Measurements from ENCODE around the gene RELT.

RELT gene

GRCh38 chr11:73343076-73343873, 32.9 kb upstream of the RELT start:
- H3K4me1 ChIP-seq: peaks cover 0 to 16% (median 9%) of the 10 kb centered on the region in 10 experiments; a peak in 16 of 20 replicates
- H4K20me1 ChIP-seq: no peaks in the 10 kb centered on the region; a peak in 2 of 22 replicates
- no peak overlapping the region for H3K4me2 ChIP-seq
- TF ChIP-seq Cebpa-rat (IDR thresholded peaks at IDR 0.05): no peak
- H3K4me3 ChIP-seq: no peak overlapping the region
- no peaks in the 10 kb centered on the region for H3K9me3 ChIP-seq (replicated peaks in 1 of 11)
- H3K36me3 ChIP-seq: no peaks in the 10 kb centered on the region
- H3K27ac ChIP-seq: 0 out of 22 replicates have a peak overlapping the region, but pooled peaks of 1 of the 11 experiments have one; percentile 7
- H3K27me3 ChIP-seq: no peaks in the 10 kb centered on the region
- peak overlapping the region in 1 of 11 experiments; percentile 4; a peak in 2 of 22 replicates for H3K9ac ChIP-seq

- peaks cover 0 to 7% (median 3%) of the 10 kb centered on the region in 10 experiments; a peak in 7 of 20 replicates for H3K4me1 ChIP-seq
- H3K4me3 ChIP-seq: no peak overlapping the region
- no peaks in the 10 kb centered on the region; a peak in 2 of 22 replicates for H4K20me1 ChIP-seq
- no peaks in the 10 kb centered on the region for H3K9me3 ChIP-seq (replicated peaks in 1 of 11)
- H3K4me2 ChIP-seq: no peak overlapping the region
- no peaks in the 10 kb centered on the region for H3K27me3 ChIP-seq
- no peak for TF ChIP-seq Cebpa-rat (IDR thresholded peaks at IDR 0.05)
- no peak overlapping the region for H3K27ac ChIP-seq
- H3K9ac ChIP-seq: 0 out of 22 replicates have a peak overlapping the region, but pooled peaks of 1 of the 11 experiments have one; percentile 5
- H3K36me3 ChIP-seq: no peaks in the 10 kb centered on the region
Observed at GRCh38 chr11:73344191-73344607, 32.0 kb upstream of the RELT start.

GRCh38 chr11:73345481-73346160, 30.6 kb upstream of the RELT start:
- Histone ChIP-seq H3K4me2 (no peak overlapping the region), H3K4me1 (peaks cover 0 to 9% (median 6%) of the 10 kb centered on the region in 10 experiments; a peak in 14 of 20 replicates), H3K36me3 (no peaks in the 10 kb centered on the region), H3K4me3 (no peak overlapping the region), H4K20me1 (no peaks in the 10 kb centered on the region; a peak in 2 of 22 replicates), H3K9ac (peak overlapping the region in 1 of 11 experiments; percentile 5; a peak in 1 of 22 replicates), H3K9me3 (replicated peaks in 1 of 11) (no peaks in the 10 kb centered on the region), H3K27ac (peak overlapping the region in 1 of 11 experiments; percentile 7; a peak in 3 of 22 replicates), H3K27me3 (no peaks in the 10 kb centered on the region)
- TF ChIP-seq Cebpa-rat (IDR thresholded peaks at IDR 0.05): no peak

GRCh38 chr11:73346186-73346935, 29.8 kb upstream of the RELT start:
- Histone ChIP-seq H3K27ac (no peak overlapping the region), H4K20me1 (no peaks in the 10 kb centered on the region; a peak in 2 of 22 replicates), H3K9ac (no peak overlapping the region), H3K27me3 (no peaks in the 10 kb centered on the region), H3K4me1 (peaks cover 0 to 17% (median 11%) of the 10 kb centered on the region in 10 experiments; a peak in 14 of 20 replicates), H3K4me2 (no peak overlapping the region), H3K4me3 (no peak overlapping the region), H3K36me3 (no peaks in the 10 kb centered on the region), H3K9me3 (replicated peaks in 1 of 11) (no peaks in the 10 kb centered on the region)
- TF ChIP-seq Cebpa-rat (IDR thresholded peaks at IDR 0.05): no peak

- H3K36me3 ChIP-seq: no peaks in the 10 kb centered on the region
- TF ChIP-seq Cebpa-rat (IDR thresholded peaks at IDR 0.05): no peak
- H3K4me2 ChIP-seq: no peak overlapping the region
- no peak overlapping the region for H3K27ac ChIP-seq
- H3K4me1 ChIP-seq: peaks cover 0 to 18% (median 11%) of the 10 kb centered on the region in 10 experiments; a peak in 14 of 20 replicates
- H3K27me3 ChIP-seq: no peaks in the 10 kb centered on the region
- H3K9me3 ChIP-seq (replicated peaks in 1 of 11): no peaks in the 10 kb centered on the region
- no peak overlapping the region for H3K4me3 ChIP-seq
- no peaks in the 10 kb centered on the region; a peak in 2 of 22 replicates for H4K20me1 ChIP-seq
- no peak overlapping the region for H3K9ac ChIP-seq
Observed at GRCh38 chr11:73347067-73347466, 29.1 kb upstream of the RELT start.

GRCh38 chr11:73348838-73349237, 27.4 kb upstream of the RELT start:
- H3K27ac ChIP-seq: no peak overlapping the region
- H3K4me3 ChIP-seq: no peak overlapping the region
- no peak overlapping the region for H3K9ac ChIP-seq
- H3K27me3 ChIP-seq: no peaks in the 10 kb centered on the region
- no peak overlapping the region for H3K4me2 ChIP-seq
- no peaks in the 10 kb centered on the region for H3K9me3 ChIP-seq (replicated peaks in 1 of 11)
- H4K20me1 ChIP-seq: no peaks in the 10 kb centered on the region; a peak in 2 of 22 replicates
- H3K36me3 ChIP-seq: no peaks in the 10 kb centered on the region
- no peak for TF ChIP-seq Cebpa-rat (IDR thresholded peaks at IDR 0.05)
- H3K4me1 ChIP-seq: peaks cover 12 to 27% (median 22%) of the 10 kb centered on the region in 10 experiments

- Histone ChIP-seq H3K27me3 (no peaks in the 10 kb centered on the region), H3K27ac (no peak overlapping the region), H3K4me2 (peak overlapping the region in 2 of 11 experiments; percentile 40 to 55; a peak in 1 of 22 replicates), H3K9me3 (replicated peaks in 1 of 11) (no peaks in the 10 kb centered on the region), H4K20me1 (no peaks in the 10 kb centered on the region; a peak in 2 of 22 replicates), H3K9ac (no peak overlapping the region), H3K36me3 (no peaks in the 10 kb centered on the region), H3K4me3 (no peak overlapping the region), H3K4me1 (peaks cover 12 to 35% (median 28%) of the 10 kb centered on the region in 10 experiments)
- TF ChIP-seq Cebpa-rat (IDR thresholded peaks at IDR 0.05): no peak
Observed at GRCh38 chr11:73349633-73350032, 26.6 kb upstream of the RELT start.

GRCh38 chr11:73350908-73351636, 25.1 kb upstream of the RELT start:
- Histone ChIP-seq H3K27ac (peak overlapping the region in 8 of 11 experiments; percentile 1 to 58 (median 38); a peak in 9 of 22 replicates), H3K9ac (peak overlapping the region in 5 of 11 experiments; percentile 4 to 44 (median 21); a peak in 2 of 22 replicates), H3K36me3 (no peaks in the 10 kb centered on the region), H3K4me2 (peak overlapping the region in 7 of 11 experiments; percentile 20 to 55 (median 43); a peak in 10 of 22 replicates), H3K9me3 (replicated peaks in 1 of 11) (no peaks in the 10 kb centered on the region), H3K4me1 (peaks cover 12 to 37% (median 31%) of the 10 kb centered on the region in 10 experiments), H3K4me3 (no peak overlapping the region), H4K20me1 (no peaks in the 10 kb centered on the region), H3K27me3 (no peaks in the 10 kb centered on the region)
- TF ChIP-seq Cebpa-rat (IDR thresholded peaks at IDR 0.05): peak in 9 of 11 experiments; percentile 30 to 86 (median 46); a peak in 10 of 22 replicates

All from BLaER1 treated with 17β-estradiol and CSF1 and Interleukin-3, amounts not matched to agents 10 nM and 100 nM (cell line).